ENCODE data around the gene SPON2.

SPON2 gene

GRCh38 chr4:1201851-1202525 is 29.6 kb upstream of the SPON2 start:
- no peak for TF ChIP-seq EZH2phosphoT487 (IDR thresholded peaks at IDR 0.05; ENCODE audit: borderline replicate concordance)
- TF ChIP-seq CTCF (conservative IDR thresholded peaks at IDR 0.05; ENCODE audit: low read length): no peak
- peaks cover 67% of the 10 kb centered on the region for H3K4me1 ChIP-seq (ENCODE audit: insufficient read depth, low read length, poor library complexity, severe bottlenecking)
- peak overlapping the region; percentile 72 for H2AFZ ChIP-seq (ENCODE audit: low read length)
- peak overlapping the region; percentile 94 for H3K9ac ChIP-seq (ENCODE audit: low read depth, low read length, poor library complexity, severe bottlenecking)
- no peaks in the 10 kb centered on the region for H3K9me2 ChIP-seq (replicated peaks; ENCODE audit: low read depth, low read length)
- H3K79me2 ChIP-seq (ENCODE audit: insufficient read depth, low read length): peaks cover 38% of the 10 kb centered on the region
- no peaks in the 10 kb centered on the region for H3K27me3 ChIP-seq (ENCODE audit: insufficient read depth, low read length, poor library complexity, severe bottlenecking)
- peaks cover 4% of the 10 kb centered on the region for H4K20me1 ChIP-seq (ENCODE audit: insufficient read depth, low read length, poor library complexity, severe bottlenecking)
- peak overlapping the region; percentile 81 for H3K4me2 ChIP-seq (ENCODE audit: low read depth, low read length, poor library complexity, severe bottlenecking)
- peaks cover 2% of the 10 kb centered on the region; the same call in 1 of the 2 replicates for H3K36me3 ChIP-seq (ENCODE audit: insufficient read depth, low read length)
- peaks cover 21% of the 10 kb centered on the region for H3F3A ChIP-seq (ENCODE audit: low read depth)
- H3K4me3 ChIP-seq (ENCODE audit: low read length, poor library complexity, severe bottlenecking): peak overlapping the region; percentile 80
- H3K9me3 ChIP-seq (ENCODE audit: insufficient read depth, low read depth, low read length): no peaks in the 10 kb centered on the region

GRCh38 chr4:1200425-1201035 is 28.1 kb upstream of the SPON2 start:
- peaks cover 10% of the 10 kb centered on the region; the same call in 1 of the 2 replicates for H3K36me3 ChIP-seq (ENCODE audit: insufficient read depth, low read length)
- H3K4me1 ChIP-seq (ENCODE audit: insufficient read depth, low read length, poor library complexity, severe bottlenecking): peaks cover 67% of the 10 kb centered on the region
- no peaks in the 10 kb centered on the region for H3K9me2 ChIP-seq (replicated peaks; ENCODE audit: low read depth, low read length)
- no peaks in the 10 kb centered on the region for H3K9me3 ChIP-seq (ENCODE audit: insufficient read depth, low read depth, low read length)
- peak overlapping the region; percentile 94 for H3K9ac ChIP-seq (ENCODE audit: low read depth, low read length, poor library complexity, severe bottlenecking)
- H3F3A ChIP-seq (ENCODE audit: low read depth): peaks cover 21% of the 10 kb centered on the region
- peak overlapping the region; percentile 81 for H3K4me2 ChIP-seq (ENCODE audit: low read depth, low read length, poor library complexity, severe bottlenecking)
- H2AFZ ChIP-seq (ENCODE audit: low read length): no peak overlapping the region
- no peaks in the 10 kb centered on the region for H3K27me3 ChIP-seq (ENCODE audit: insufficient read depth, low read length, poor library complexity, severe bottlenecking)
- H3K4me3 ChIP-seq (ENCODE audit: low read length, poor library complexity, severe bottlenecking): peak overlapping the region; percentile 80
- TF ChIP-seq CTCF (conservative IDR thresholded peaks at IDR 0.05; ENCODE audit: low read length) (no peak), EZH2phosphoT487 (IDR thresholded peaks at IDR 0.05; ENCODE audit: borderline replicate concordance) (no peak)
- peaks cover 9% of the 10 kb centered on the region for H4K20me1 ChIP-seq (ENCODE audit: insufficient read depth, low read length, poor library complexity, severe bottlenecking)
- H3K79me2 ChIP-seq (ENCODE audit: insufficient read depth, low read length): peaks cover 49% of the 10 kb centered on the region

- H3K4me2 ChIP-seq (ENCODE audit: low read depth, low read length, poor library complexity, severe bottlenecking): peak overlapping the region; percentile 81
- TF ChIP-seq EZH2phosphoT487 (IDR thresholded peaks at IDR 0.05; ENCODE audit: borderline replicate concordance) (no peak), CTCF (conservative IDR thresholded peaks at IDR 0.05; ENCODE audit: low read length) (no peak)
- H3K79me2 ChIP-seq (ENCODE audit: insufficient read depth, low read length): peaks cover 49% of the 10 kb centered on the region
- no peaks in the 10 kb centered on the region for H3K27me3 ChIP-seq (ENCODE audit: insufficient read depth, low read length, poor library complexity, severe bottlenecking)
- H3K9me3 ChIP-seq (ENCODE audit: insufficient read depth, low read depth, low read length): no peaks in the 10 kb centered on the region
- peaks cover 21% of the 10 kb centered on the region for H3F3A ChIP-seq (ENCODE audit: low read depth)
- H3K36me3 ChIP-seq (ENCODE audit: insufficient read depth, low read length): peaks cover 10% of the 10 kb centered on the region; the same call in 1 of the 2 replicates
- no peaks in the 10 kb centered on the region for H3K9me2 ChIP-seq (replicated peaks; ENCODE audit: low read depth, low read length)
- peak overlapping the region; percentile 94 for H3K9ac ChIP-seq (ENCODE audit: low read depth, low read length, poor library complexity, severe bottlenecking)
- H2AFZ ChIP-seq (ENCODE audit: low read length): no peak overlapping the region
- peak overlapping the region; percentile 80 for H3K4me3 ChIP-seq (ENCODE audit: low read length, poor library complexity, severe bottlenecking)
- peaks cover 9% of the 10 kb centered on the region for H4K20me1 ChIP-seq (ENCODE audit: insufficient read depth, low read length, poor library complexity, severe bottlenecking)
- peaks cover 62% of the 10 kb centered on the region for H3K4me1 ChIP-seq (ENCODE audit: insufficient read depth, low read length, poor library complexity, severe bottlenecking)
Observed at GRCh38 chr4:1199556-1200331, 27.4 kb upstream of the SPON2 start.
